HepG2 (cell line): ENCODE data around the gene GRHPR. TPM values are rescaled to one million over a fixed set of nuclear protein-coding genes. Genes with fewer than 3 reads are reported as not detected.

Experiments used
- ARID4A ChIP-seq: sonication (generic); formaldehyde crosslinking; IDR thresholded peaks from 2 replicates; pipeline ENCODE4 v1.5.0; 2020; ENCODE audit warnings: mild to moderate bottlenecking, missing genetic modification reagents, borderline replicate concordance
- HCFC1 ChIP-seq: fragments of 150-350 bp; IDR thresholded peaks from 2 replicates; pipeline ENCODE4 v1.6.1; 2014; ENCODE audit warnings: low read depth, low read length
- HNRNPLL ChIP-seq: fragments of 200-400 bp; formaldehyde crosslinking; IDR thresholded peaks from 2 replicates; pipeline ENCODE4 v1.6.1; 2017; ENCODE audit warnings: mild to moderate bottlenecking, low read depth, low read length; ENCODE audit not compliant: poor library complexity, severe bottlenecking
- MYNN ChIP-seq: sonication (generic); formaldehyde crosslinking; IDR thresholded peaks from 2 replicates; pipeline ENCODE4 v1.4.0; 2020; ENCODE audit warnings: mild to moderate bottlenecking, low read depth, missing genetic modification reagents
- NCOA5 ChIP-seq: sonication (generic); formaldehyde crosslinking; IDR thresholded peaks from 2 replicates; pipeline ENCODE4 v1.4.0; 2020; ENCODE audit warnings: missing genetic modification reagents
- NFYB ChIP-seq: sonication (generic); formaldehyde crosslinking; IDR thresholded peaks from 2 replicates; pipeline ENCODE4 v1.4.0; 2020; ENCODE audit warnings: missing genetic modification reagents
- NFYC ChIP-seq: IDR thresholded peaks from 2 replicates; pipeline ENCODE4 v1.6.1; 2016; ENCODE audit warnings: missing genetic modification reagents, missing compliant biosample characterization
- RAD51 ChIP-seq: fragments of 450-650 bp; IDR thresholded peaks from 2 replicates; pipeline ENCODE4 v1.6.1; 2016; ENCODE audit warnings: borderline replicate concordance
- ZNF34 ChIP-seq: sonication (generic); formaldehyde crosslinking; IDR thresholded peaks from 2 replicates; pipeline ENCODE4 v1.4.0; 2020; ENCODE audit warnings: mild to moderate bottlenecking, missing genetic modification reagents, borderline replicate concordance
- ZNF577 ChIP-seq: sonication (generic); formaldehyde crosslinking; IDR thresholded peaks from 2 replicates; pipeline ENCODE4 v1.4.0; 2020; ENCODE audit warnings: mild to moderate bottlenecking, low read depth, missing genetic modification reagents, borderline replicate concordance
- polyA plus RNA-seq, 8 experiments: library from polyadenylated mRNA; depleted of rRNA in 3 of 8; stranded (reverse) in 7 of 8; unstranded in 1 of 8; fragments of >200 nt; fragmentation: Illumina TruSeq in 4 of 8; extraction: Trizol in 4 of 8; gene quantifications; 2 replicates each; pipeline versions ENCODE4 v1.2.1 to v1.2.3, GENCODE V29; 2011 to 2016; ENCODE audit warnings: low read depth in 4 of 8, missing spikeins in 1 of 8, mixed read lengths in 1 of 8; ENCODE audit not compliant: insufficient read depth in 1 of 8
- total RNA-seq, 5 experiments: library from RNA; depleted of rRNA; stranded (reverse); fragments of >200 nt; fragmentation: Illumina TruSeq; extraction: Trizol; gene quantifications; 2 replicates each; pipeline ENCODE4 v1.2.3, GENCODE V29; 2016; ENCODE audit warnings: low read depth in 1 of 5
- TF ChIP-seq, protein P1 (sequence below): sonication (generic); formaldehyde crosslinking; IDR thresholded peaks from 2 replicates; pipeline ENCODE4 v1.5.0; 2020; ENCODE audit warnings: missing genetic modification reagents
- TF ChIP-seq, protein P2 (sequence below): sonication (generic); formaldehyde crosslinking; IDR thresholded peaks from 2 replicates; pipeline ENCODE4 v1.4.0; 2020; ENCODE audit warnings: missing genetic modification reagents
- TF ChIP-seq, protein P3 (sequence below): sonication (generic); formaldehyde crosslinking; IDR thresholded peaks from one replicate; pipeline ENCODE4 v1.5.1; 2020; ENCODE audit warnings: mild to moderate bottlenecking, missing genetic modification reagents; ENCODE audit errors: not compliant biosample characterization

Gene GRHPR
- total and polyA plus RNA-seq, 2 of the 13 experiments (the other 11 are each of a cell fraction or from before 2014, with no cell fraction given), result 113 to 115 TPM

DNA sequence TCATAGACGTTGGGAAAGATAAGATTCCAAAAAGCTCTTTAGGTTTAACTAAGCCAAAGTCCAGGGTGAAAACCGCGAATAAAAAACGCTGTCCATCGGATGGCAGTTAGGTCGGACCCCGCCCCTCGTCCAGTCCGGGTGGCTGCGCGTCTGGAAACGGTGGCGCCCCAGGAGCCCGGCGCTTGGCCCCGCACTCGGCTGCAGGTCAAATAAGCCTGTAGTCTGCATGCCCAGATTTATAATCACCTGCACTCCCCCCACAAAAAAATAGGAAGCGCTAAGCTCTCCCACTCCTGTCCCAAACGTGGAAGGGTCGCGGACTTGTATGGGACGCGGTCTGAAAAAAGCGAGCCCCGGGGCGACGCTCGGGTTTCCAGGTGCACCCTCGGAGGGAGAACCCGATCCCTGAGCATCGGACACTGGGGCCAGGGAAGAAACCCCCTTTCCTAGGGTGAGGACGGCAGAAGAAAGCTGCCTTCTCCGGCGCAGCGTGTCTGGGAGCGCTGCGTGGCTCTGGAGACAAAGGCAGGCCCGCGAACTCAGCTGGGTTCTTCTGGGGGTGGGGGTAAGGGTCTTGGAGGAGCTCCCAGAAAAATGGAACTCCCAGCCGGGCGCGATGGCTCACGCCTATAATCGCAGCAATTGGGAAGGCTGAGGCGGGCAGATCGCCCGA is 43.7 kb downstream of the GRHPR start (continued):
- TF ChIP-seq HNRNPLL, result no peak
- no peak for TF ChIP-seq NCOA5 (CRISPR knock-in tag)
- TF ChIP-seq NFYB (CRISPR knock-in tag), result no peak
- TF ChIP-seq MYNN (CRISPR knock-in tag), result no peak
- TF ChIP-seq, protein P1, sequence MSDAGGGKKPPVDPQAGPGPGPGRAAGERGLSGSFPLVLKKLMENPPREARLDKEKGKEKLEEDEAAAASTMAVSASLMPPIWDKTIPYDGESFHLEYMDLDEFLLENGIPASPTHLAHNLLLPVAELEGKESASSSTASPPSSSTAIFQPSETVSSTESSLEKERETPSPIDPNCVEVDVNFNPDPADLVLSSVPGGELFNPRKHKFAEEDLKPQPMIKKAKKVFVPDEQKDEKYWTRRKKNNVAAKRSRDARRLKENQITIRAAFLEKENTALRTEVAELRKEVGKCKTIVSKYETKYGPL, result no peak
- TF ChIP-seq, protein P2, sequence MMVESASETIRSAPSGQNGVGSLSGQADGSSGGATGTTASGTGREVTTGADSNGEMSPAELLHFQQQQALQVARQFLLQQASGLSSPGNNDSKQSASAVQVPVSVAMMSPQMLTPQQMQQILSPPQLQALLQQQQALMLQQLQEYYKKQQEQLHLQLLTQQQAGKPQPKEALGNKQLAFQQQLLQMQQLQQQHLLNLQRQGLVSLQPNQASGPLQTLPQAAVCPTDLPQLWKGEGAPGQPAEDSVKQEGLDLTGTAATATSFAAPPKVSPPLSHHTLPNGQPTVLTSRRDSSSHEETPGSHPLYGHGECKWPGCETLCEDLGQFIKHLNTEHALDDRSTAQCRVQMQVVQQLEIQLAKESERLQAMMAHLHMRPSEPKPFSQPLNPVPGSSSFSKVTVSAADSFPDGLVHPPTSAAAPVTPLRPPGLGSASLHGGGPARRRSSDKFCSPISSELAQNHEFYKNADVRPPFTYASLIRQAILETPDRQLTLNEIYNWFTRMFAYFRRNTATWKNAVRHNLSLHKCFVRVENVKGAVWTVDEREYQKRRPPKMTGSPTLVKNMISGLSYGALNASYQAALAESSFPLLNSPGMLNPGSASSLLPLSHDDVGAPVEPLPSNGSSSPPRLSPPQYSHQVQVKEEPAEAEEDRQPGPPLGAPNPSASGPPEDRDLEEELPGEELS (CRISPR knock-in tag), result no peak
- TF ChIP-seq RAD51, result no peak
- no peak for TF ChIP-seq NFYC (CRISPR knock-in tag)
- peak; percentile 82; the same call in 1 of the 2 replicates for TF ChIP-seq ARID4A (CRISPR knock-in tag)
- no peak for TF ChIP-seq ZNF577 (CRISPR knock-in tag)
- TF ChIP-seq, protein P3, sequence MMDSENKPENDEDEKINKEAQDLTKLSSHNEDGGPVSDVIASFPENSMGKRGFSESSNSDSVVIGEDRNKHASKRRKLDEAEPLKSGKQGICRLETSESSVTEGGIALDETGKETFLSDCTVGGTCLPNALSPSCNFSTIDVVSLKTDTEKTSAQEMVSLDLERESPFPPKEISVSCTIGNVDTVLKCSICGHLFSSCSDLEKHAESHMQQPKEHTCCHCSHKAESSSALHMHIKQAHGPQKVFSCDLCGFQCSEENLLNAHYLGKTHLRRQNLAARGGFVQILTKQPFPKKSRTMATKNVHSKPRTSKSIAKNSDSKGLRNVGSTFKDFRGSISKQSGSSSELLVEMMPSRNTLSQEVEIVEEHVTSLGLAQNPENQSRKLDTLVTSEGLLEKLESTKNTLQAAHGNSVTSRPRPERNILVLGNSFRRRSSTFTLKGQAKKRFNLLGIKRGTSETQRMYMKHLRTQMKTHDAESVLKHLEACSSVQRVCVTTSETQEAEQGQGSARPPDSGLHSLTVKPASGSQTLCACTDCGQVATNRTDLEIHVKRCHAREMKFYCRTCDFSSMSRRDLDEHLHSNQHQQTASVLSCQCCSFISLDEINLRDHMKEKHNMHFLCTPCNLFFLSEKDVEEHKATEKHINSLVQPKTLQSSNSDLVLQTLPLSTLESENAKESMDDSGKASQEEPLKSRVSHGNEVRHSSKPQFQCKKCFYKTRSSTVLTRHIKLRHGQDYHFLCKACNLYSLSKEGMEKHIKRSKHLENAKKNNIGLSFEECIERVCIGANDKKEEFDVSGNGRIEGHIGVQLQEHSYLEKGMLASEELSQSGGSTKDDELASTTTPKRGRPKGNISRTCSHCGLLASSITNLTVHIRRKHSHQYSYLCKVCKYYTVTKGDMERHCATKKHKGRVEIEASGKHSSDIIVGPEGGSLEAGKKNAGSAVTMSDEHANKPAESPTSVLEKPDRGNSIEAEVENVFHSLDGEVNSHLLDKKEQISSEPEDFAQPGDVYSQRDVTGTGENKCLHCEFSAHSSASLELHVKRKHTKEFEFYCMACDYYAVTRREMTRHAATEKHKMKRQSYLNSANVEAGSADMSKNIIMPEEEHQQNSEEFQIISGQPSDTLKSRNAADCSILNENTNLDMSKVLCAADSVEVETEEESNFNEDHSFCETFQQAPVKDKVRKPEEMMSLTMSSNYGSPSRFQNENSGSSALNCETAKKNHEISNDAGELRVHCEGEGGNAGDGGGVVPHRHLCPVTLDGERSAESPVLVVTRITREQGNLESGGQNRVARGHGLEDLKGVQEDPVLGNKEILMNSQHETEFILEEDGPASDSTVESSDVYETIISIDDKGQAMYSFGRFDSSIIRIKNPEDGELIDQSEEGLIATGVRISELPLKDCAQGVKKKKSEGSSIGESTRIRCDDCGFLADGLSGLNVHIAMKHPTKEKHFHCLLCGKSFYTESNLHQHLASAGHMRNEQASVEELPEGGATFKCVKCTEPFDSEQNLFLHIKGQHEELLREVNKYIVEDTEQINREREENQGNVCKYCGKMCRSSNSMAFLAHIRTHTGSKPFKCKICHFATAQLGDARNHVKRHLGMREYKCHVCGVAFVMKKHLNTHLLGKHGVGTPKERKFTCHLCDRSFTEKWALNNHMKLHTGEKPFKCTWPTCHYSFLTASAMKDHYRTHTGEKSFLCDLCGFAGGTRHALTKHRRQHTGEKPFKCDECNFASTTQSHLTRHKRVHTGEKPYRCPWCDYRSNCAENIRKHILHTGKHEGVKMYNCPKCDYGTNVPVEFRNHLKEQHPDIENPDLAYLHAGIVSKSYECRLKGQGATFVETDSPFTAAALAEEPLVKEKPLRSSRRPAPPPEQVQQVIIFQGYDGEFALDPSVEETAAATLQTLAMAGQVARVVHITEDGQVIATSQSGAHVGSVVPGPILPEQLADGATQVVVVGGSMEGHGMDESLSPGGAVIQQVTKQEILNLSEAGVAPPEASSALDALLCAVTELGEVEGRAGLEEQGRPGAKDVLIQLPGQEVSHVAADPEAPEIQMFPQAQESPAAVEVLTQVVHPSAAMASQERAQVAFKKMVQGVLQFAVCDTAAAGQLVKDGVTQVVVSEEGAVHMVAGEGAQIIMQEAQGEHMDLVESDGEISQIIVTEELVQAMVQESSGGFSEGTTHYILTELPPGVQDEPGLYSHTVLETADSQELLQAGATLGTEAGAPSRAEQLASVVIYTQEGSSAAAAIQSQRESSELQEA, result no peak
- TF ChIP-seq HCFC1, result no peak
- no peak for TF ChIP-seq ZNF34
